Loucy (cell line): Measurements from ENCODE around the gene CAPN8.

Experiments used
- H2AFZ ChIP-seq: fragments of 200-600 bp; sonication (generic); 2 replicates; pipeline ENCODE4 v1.6.0; 2016; ENCODE audit warnings: antibody characterized with exemption, mild to moderate bottlenecking, low read length, moderate library complexity
- H3F3A ChIP-seq: fragments of 200-600 bp; 2 replicates; pipeline ENCODE4 v1.6.0; 2016; ENCODE audit warnings: antibody characterized with exemption, low read depth, mild to moderate bottlenecking
- H3K27me3 ChIP-seq: fragments of 200-600 bp; sonication (generic); 2 replicates; pipeline ENCODE4 v1.6.1; 2014; ENCODE audit warnings: low read length, mild to moderate bottlenecking; ENCODE audit not compliant: insufficient read depth, poor library complexity, severe bottlenecking
- H3K36me3 ChIP-seq: fragments of 200-600 bp; sonication (generic); 2 replicates; pipeline ENCODE4 v1.6.1; 2016; ENCODE audit warnings: low read length; ENCODE audit not compliant: insufficient read depth
- H3K4me1 ChIP-seq: fragments of 200-600 bp; sonication (generic); 2 replicates; pipeline ENCODE4 v1.5.1; 2014; ENCODE audit warnings: low read length, mild to moderate bottlenecking; ENCODE audit not compliant: insufficient read depth, poor library complexity, severe bottlenecking
- H3K4me2 ChIP-seq: fragments of 200-600 bp; sonication (generic); 2 replicates; pipeline ENCODE4 v1.6.0; 2014; ENCODE audit warnings: antibody characterized with exemption, low read length, low read depth, mild to moderate bottlenecking; ENCODE audit not compliant: poor library complexity, severe bottlenecking
- H3K4me3 ChIP-seq: fragments of 200-600 bp; sonication (generic); 2 replicates; pipeline ENCODE4 v1.5.1; 2014; ENCODE audit warnings: low read length, mild to moderate bottlenecking, mixed read lengths; ENCODE audit not compliant: poor library complexity, severe bottlenecking
- H3K79me2 ChIP-seq: fragments of 200-600 bp; sonication (generic); 2 replicates; pipeline ENCODE4 v1.6.1; 2014; ENCODE audit warnings: low read length; ENCODE audit not compliant: insufficient read depth
- H3K9ac ChIP-seq: fragments of 200-600 bp; sonication (generic); 2 replicates; pipeline ENCODE4 v1.6.0; 2014; ENCODE audit warnings: mild to moderate bottlenecking, low read depth, low read length, moderate library complexity; ENCODE audit not compliant: poor library complexity, severe bottlenecking
- H3K9me2 ChIP-seq: fragments of 200-600 bp; sonication (generic); replicated peaks from 2 replicates; pipeline ENCODE4 v1.6.1; 2016; ENCODE audit warnings: low read depth, low read length, mixed read lengths
- H3K9me3 ChIP-seq: fragments of 200-600 bp; sonication (generic); 2 replicates; pipeline ENCODE4 v1.6.1; 2014; ENCODE audit warnings: mild to moderate bottlenecking, antibody characterized with exemption, low read length, low read depth; ENCODE audit not compliant: insufficient read depth
- H4K20me1 ChIP-seq: fragments of 200-600 bp; sonication (generic); 2 replicates; pipeline ENCODE4 v1.6.0; 2014; ENCODE audit warnings: antibody characterized with exemption, low read length, mild to moderate bottlenecking; ENCODE audit not compliant: insufficient read depth, poor library complexity, severe bottlenecking
- CTCF ChIP-seq: fragments of 200-600 bp; sonication (generic); conservative IDR thresholded peaks from 2 replicates; pipeline ENCODE4 v1.5.1; 2014; ENCODE audit warnings: mild to moderate bottlenecking, antibody characterized with exemption, low read length
- EZH2phosphoT487 ChIP-seq: fragments of 200-600 bp; IDR thresholded peaks from 2 replicates; pipeline ENCODE4 v1.6.1; 2018; ENCODE audit warnings: antibody characterized with exemption, mild to moderate bottlenecking, moderate library complexity, borderline replicate concordance

Gene CAPN8

GRCh38 chr1:223667484-223668182 lies 2.1 kb upstream of the CAPN8 start:
- H3K27me3 ChIP-seq = no peaks in the 10 kb centered on the region
- no peaks in the 10 kb centered on the region for H3K4me1 ChIP-seq
- no peak overlapping the region for H3K4me2 ChIP-seq
- H3K9ac ChIP-seq = no peak overlapping the region
- H3K9me3 ChIP-seq = no peaks in the 10 kb centered on the region
- TF ChIP-seq CTCF (no peak), EZH2phosphoT487 (no peak)
- H3K79me2 ChIP-seq = no peaks in the 10 kb centered on the region
- H4K20me1 ChIP-seq = no peaks in the 10 kb centered on the region
- H3K9me2 ChIP-seq = no peaks in the 10 kb centered on the region
- H3K36me3 ChIP-seq = no peaks in the 10 kb centered on the region
- H3F3A ChIP-seq = no peaks in the 10 kb centered on the region
- no peak overlapping the region for H2AFZ ChIP-seq
- no peak overlapping the region for H3K4me3 ChIP-seq

GRCh38 chr1:223664106-223664505 lies 1.4 kb downstream of the CAPN8 start:
- H2AFZ ChIP-seq = no peak overlapping the region

GRCh38 chr1:223662943-223663342 lies 2.6 kb downstream of the CAPN8 start:
- TF ChIP-seq CTCF (no peak), EZH2phosphoT487 (no peak)
- no peak overlapping the region for H3K4me2 ChIP-seq
- H3K4me3 ChIP-seq = no peak overlapping the region
- no peaks in the 10 kb centered on the region for H3K79me2 ChIP-seq
- H3K27me3 ChIP-seq = no peaks in the 10 kb centered on the region
- H4K20me1 ChIP-seq = no peaks in the 10 kb centered on the region
- H3K9me2 ChIP-seq = no peaks in the 10 kb centered on the region
- H3K36me3 ChIP-seq = no peaks in the 10 kb centered on the region
- no peak overlapping the region for H2AFZ ChIP-seq
- H3K9me3 ChIP-seq = no peaks in the 10 kb centered on the region
- H3K9ac ChIP-seq = no peak overlapping the region
- H3K4me1 ChIP-seq = no peaks in the 10 kb centered on the region
- no peaks in the 10 kb centered on the region for H3F3A ChIP-seq

More at GRCh38 chr1:223664106-223664505, 1.4 kb downstream of the CAPN8 start:
- H3K9me3 ChIP-seq = no peaks in the 10 kb centered on the region
- no peaks in the 10 kb centered on the region for H3F3A ChIP-seq
- H3K4me2 ChIP-seq = no peak overlapping the region
- no peak for TF ChIP-seq CTCF
- TF ChIP-seq EZH2phosphoT487 = no peak
- H4K20me1 ChIP-seq = no peaks in the 10 kb centered on the region
- H3K4me3 ChIP-seq = no peak overlapping the region
- H3K27me3 ChIP-seq = no peaks in the 10 kb centered on the region
- no peaks in the 10 kb centered on the region for H3K36me3 ChIP-seq
- no peaks in the 10 kb centered on the region for H3K4me1 ChIP-seq
- H3K79me2 ChIP-seq = no peaks in the 10 kb centered on the region
- no peaks in the 10 kb centered on the region for H3K9me2 ChIP-seq
- H3K9ac ChIP-seq = no peak overlapping the region
